Hepatocyte (in vitro differentiated cells): ENCODE data around the gene CHRNA1. TPM values are rescaled to one million over a fixed set of nuclear protein-coding genes. Genes with fewer than 3 reads are reported as not detected.

Experiments
- DNase-seq: peaks from one replicate; pipeline ENCODE4 v3.0.0-alpha.2; 2016; ENCODE audit warnings: low spot score
- H2AFZ ChIP-seq: fragments of 200-600 bp; sonication (generic); 2 replicates; pipeline ENCODE4 v1.6.0; 2016; ENCODE audit warnings: antibody characterized with exemption, mild to moderate bottlenecking
- H3K27ac ChIP-seq: fragments of 200-600 bp; sonication (generic); 2 replicates; pipeline ENCODE4 v1.5.1; 2016; ENCODE audit warnings: mild to moderate bottlenecking
- H3K27me3 ChIP-seq: fragments of 200-600 bp; sonication (generic); 2 replicates; pipeline ENCODE4 v1.6.1; 2016
- H3K36me3 ChIP-seq: fragments of 200-600 bp; sonication (generic); replicated peaks from 2 replicates; pipeline ENCODE4 v1.5.1; 2016; ENCODE audit warnings: low read depth; ENCODE audit not compliant: insufficient read depth
- H3K4me1 ChIP-seq: fragments of 200-600 bp; sonication (generic); 2 replicates; pipeline ENCODE4 v1.5.1; 2016; ENCODE audit warnings: mild to moderate bottlenecking, moderate library complexity; ENCODE audit not compliant: insufficient read depth
- H3K4me2 ChIP-seq: fragments of 200-600 bp; sonication (generic); 2 replicates; pipeline ENCODE4 v1.6.0; 2016
- H3K4me3 ChIP-seq: fragments of 200-600 bp; sonication (generic); 2 replicates; pipeline ENCODE4 v1.5.1; 2016; ENCODE audit warnings: mild to moderate bottlenecking
- H3K79me2 ChIP-seq: fragments of 200-600 bp; sonication (generic); 2 replicates; pipeline ENCODE4 v1.6.0; 2017; ENCODE audit warnings: mild to moderate bottlenecking
- H3K9me2 ChIP-seq: fragments of 200-600 bp; sonication (generic); replicated peaks from 2 replicates; pipeline ENCODE4 v1.6.0; 2017; ENCODE audit warnings: mild to moderate bottlenecking; ENCODE audit not compliant: insufficient read depth
- H3K9me3 ChIP-seq: fragments of 200-600 bp; sonication (generic); 2 replicates; pipeline ENCODE4 v1.5.1; 2016; ENCODE audit warnings: low read depth, mild to moderate bottlenecking
- H4K20me1 ChIP-seq: fragments of 200-600 bp; sonication (generic); 2 replicates; pipeline ENCODE4 v1.6.0; 2016; ENCODE audit warnings: mild to moderate bottlenecking; ENCODE audit not compliant: insufficient read depth, poor library complexity, severe bottlenecking
- CTCF ChIP-seq: fragments of 200-600 bp; sonication (generic); IDR thresholded peaks from 2 replicates; pipeline ENCODE4 v1.5.1; 2016; ENCODE audit warnings: antibody characterized with exemption, mild to moderate bottlenecking; ENCODE audit not compliant: poor library complexity
- EZH2 ChIP-seq: fragments of 200-600 bp; sonication (generic); IDR thresholded peaks from 2 replicates; pipeline ENCODE4 v1.6.1; 2016; ENCODE audit warnings: antibody characterized with exemption, mild to moderate bottlenecking, borderline replicate concordance
- WGBS: methylation state at CpG from one replicate; pipeline ENCODE4 v1.1.6; 2016; ENCODE audit warnings: low lambda C conversion rate; ENCODE audit errors: missing lambda C conversion rate; 5-methylcytosine and 5-hydroxymethylcytosine counted together
- polyA plus RNA-seq: library from polyadenylated mRNA; unstranded; fragments of >200 nt; fragmentation: Nextera tagmentation; extraction: Ambion mirVana; gene quantifications from 2 replicates; pipeline ENCODE4 v1.2.1, GENCODE V29; 2016
- total RNA-seq: library from RNA; depleted of rRNA; stranded (reverse); fragments of >200 nt; gene quantifications from 2 replicates; pipeline ENCODE4 v1.2.3, GENCODE V29; 2014

Gene CHRNA1
- total and polyA plus RNA-seq, 2 experiments from 2014 or later: 1.5 to 1.9 TPM

- DNase-seq: peak; percentile 66
- no peaks in the 10 kb centered on the region for H4K20me1 ChIP-seq
- WGBS: 26% methylated on average over 4 of the region's 4 CpGs
- no peak overlapping the region for H3K4me3 ChIP-seq
- no peaks in the 10 kb centered on the region for H3K36me3 ChIP-seq
- no peaks in the 10 kb centered on the region for H3K79me2 ChIP-seq
- H3K4me2 ChIP-seq: no peak overlapping the region
- no peaks in the 10 kb centered on the region for H3K4me1 ChIP-seq
- H3K9me2 ChIP-seq: no peaks in the 10 kb centered on the region
- no peaks in the 10 kb centered on the region for H3K9me3 ChIP-seq
- H2AFZ ChIP-seq: no peak overlapping the region
- TF ChIP-seq CTCF (peak; percentile 77), EZH2 (no peak)
- H3K27ac ChIP-seq: no peak overlapping the region
- H3K27me3 ChIP-seq: no peaks in the 10 kb centered on the region
Measured at GRCh38 chr2:174699993-174700766, 64.1 kb downstream of the CHRNA1 start.

Other genes with a start within 250 kb of the CHRNA1 start
- gene WIPF1, start 166.7 kb downstream of the CHRNA1 start, total RNA-seq: 20.1 and 22.0 TPM in 2 replicates
- gene WIPF1, start 166.7 kb downstream of the CHRNA1 start, polyA plus RNA-seq: 32.3 and 32.7 TPM in 2 replicates
- gene CHN1, start 240.9 kb upstream of the CHRNA1 start, total RNA-seq: 19.2 and 29.0 TPM in 2 replicates
- gene CHN1, start 240.9 kb upstream of the CHRNA1 start, polyA plus RNA-seq: 23.0 and 26.5 TPM in 2 replicates